GM21528 (cell line): ENCODE measurements around the gene AGPAT3.

Experiments
- ATAC-seq: cut with Tn5 transposase; IDR thresholded peaks from one replicate; pipeline ENCODE4 v1.9.1; 2021; ENCODE audit warnings: mild to moderate bottlenecking, moderate library complexity; ENCODE audit not compliant: unreplicated experiment, low FRiP score

AGPAT3 gene

GRCh38 chr21:43950936-43951335, 85.9 kb downstream of the AGPAT3 start:
- ATAC-seq: no peak

- ATAC-seq: no peak
These were observed 87.1 kb downstream of the AGPAT3 start for GRCh38 chr21:43951911-43952703.

GRCh38 chr21:43953021-43953420, 88.0 kb downstream of the AGPAT3 start:
- ATAC-seq: no peak

GRCh38 chr21:43954042-43954441, 89.0 kb downstream of the AGPAT3 start:
- ATAC-seq: no peak

GRCh38 chr21:43954896-43955295, 89.9 kb downstream of the AGPAT3 start:
- no peak for ATAC-seq

GRCh38 chr21:43956019-43956669, 91.1 kb downstream of the AGPAT3 start:
- ATAC-seq: no peak

- ATAC-seq: no peak
These were observed 91.6 kb downstream of the AGPAT3 start for GRCh38 chr21:43956670-43957035.

- ATAC-seq: no peak
These were observed 92.1 kb downstream of the AGPAT3 start for GRCh38 chr21:43957128-43957571.

- ATAC-seq: no peak
These were observed 92.8 kb downstream of the AGPAT3 start for GRCh38 chr21:43957611-43958362.

GRCh38 chr21:43958364-43959158, 93.5 kb downstream of the AGPAT3 start:
- no peak for ATAC-seq

- no peak for ATAC-seq
These were observed 94.5 kb downstream of the AGPAT3 start for GRCh38 chr21:43959231-43960116.

GRCh38 chr21:43961382-43961909, 96.4 kb downstream of the AGPAT3 start:
- no peak for ATAC-seq

GRCh38 chr21:43965911-43966585, 101.0 kb downstream of the AGPAT3 start:
- ATAC-seq: no peak

- ATAC-seq: no peak
These were observed 102.0 kb downstream of the AGPAT3 start for GRCh38 chr21:43966946-43967512.

GRCh38 chr21:43967981-43968380, 103.0 kb downstream of the AGPAT3 start:
- ATAC-seq: no peak

GRCh38 chr21:43968410-43969114, 103.5 kb downstream of the AGPAT3 start:
- ATAC-seq: no peak

- ATAC-seq: no peak
These were observed 104.1 kb downstream of the AGPAT3 start for GRCh38 chr21:43969115-43969444.

GRCh38 chr21:43970551-43970950, 105.5 kb downstream of the AGPAT3 start:
- no peak for ATAC-seq
